Cerebellar nuclear complex (tissue), 1 donor: ENCODE measurements around the gene EFCAB14.
"Not testable (repeated sequence)": the region's sequence is repeated elsewhere in the genome, so short reads cannot be mapped to it uniquely, and the experiment has no call there.

Experiments
- DNase-seq, 2 experiments: peaks; one replicate each; lab custom pipeline; 2025; lab: John Stamatoyannopoulos, UW

EFCAB14 gene

GRCh38 chr1:46653405-46653958 lies 65.4 kb downstream of the EFCAB14 start:
- DNase-seq: no peak

DNA sequence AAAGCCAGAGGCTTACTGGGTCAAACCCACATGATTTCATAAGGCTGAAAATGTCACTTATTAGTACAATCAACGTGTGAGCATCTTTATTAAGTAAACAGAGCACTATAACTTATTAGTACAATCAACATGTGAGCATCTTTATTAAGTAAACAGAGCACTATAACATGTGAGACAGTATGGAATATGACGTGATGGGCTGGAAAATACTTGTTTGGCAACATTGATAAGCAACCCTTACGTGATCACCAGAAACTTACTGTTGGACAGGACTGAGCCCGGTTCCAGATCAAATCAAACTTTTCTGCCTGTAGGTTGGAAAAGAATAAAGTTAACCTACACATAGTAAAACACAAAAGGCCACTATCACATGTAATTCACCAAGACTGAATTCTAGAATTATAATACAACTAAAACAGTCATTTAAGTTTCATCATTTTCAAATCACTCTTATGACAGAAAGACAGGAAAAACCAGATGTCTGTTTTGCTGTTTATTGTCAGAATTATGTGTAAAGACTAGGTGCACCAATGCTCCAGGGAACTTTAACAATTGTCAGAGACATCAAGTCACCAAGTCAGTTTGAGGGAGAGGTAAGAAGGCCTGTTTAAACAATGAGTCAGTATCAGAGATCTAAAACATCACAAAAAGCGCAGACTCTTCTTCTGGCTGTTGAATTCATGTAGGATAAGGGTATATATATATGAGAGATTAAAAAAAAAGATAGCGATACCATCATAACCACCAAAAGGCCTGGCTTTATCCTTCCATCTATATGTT lies 66.4 kb downstream of the EFCAB14 start:
- DNase-seq: no peak

- DNase-seq: not testable (repeated sequence)
These were observed 67.8 kb downstream of the EFCAB14 start for GRCh38 chr1:46651152-46651551.

GRCh38 chr1:46650491-46650890 lies 68.4 kb downstream of the EFCAB14 start:
- DNase-seq: no peak

- no peak for DNase-seq
These were observed 69.2 kb downstream of the EFCAB14 start for GRCh38 chr1:46649764-46650163.

GRCh38 chr1:46647611-46648010 lies 71.3 kb downstream of the EFCAB14 start:
- no peak for DNase-seq

DNA sequence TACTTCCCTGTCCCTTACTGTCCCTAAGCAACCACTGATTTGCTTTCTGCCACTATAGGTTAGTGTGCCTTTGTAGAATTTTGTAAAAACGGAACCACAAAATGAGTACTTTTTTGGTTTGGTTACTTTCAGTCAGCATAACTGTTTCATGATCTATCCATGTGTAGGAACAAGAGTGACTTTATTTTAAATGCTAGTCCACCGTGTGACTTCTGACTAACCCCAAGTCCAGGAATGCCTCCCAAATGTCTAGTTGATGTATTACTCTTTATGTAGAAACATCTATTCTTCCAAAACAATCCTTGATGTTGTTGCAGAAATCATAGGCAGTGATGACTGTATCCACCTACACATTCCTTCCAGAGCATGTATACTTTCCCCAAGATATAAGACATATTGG lies 72.1 kb downstream of the EFCAB14 start:
- DNase-seq: no peak

- DNase-seq: no peak
These were observed 72.6 kb downstream of the EFCAB14 start for GRCh38 chr1:46646331-46646730.

DNA sequence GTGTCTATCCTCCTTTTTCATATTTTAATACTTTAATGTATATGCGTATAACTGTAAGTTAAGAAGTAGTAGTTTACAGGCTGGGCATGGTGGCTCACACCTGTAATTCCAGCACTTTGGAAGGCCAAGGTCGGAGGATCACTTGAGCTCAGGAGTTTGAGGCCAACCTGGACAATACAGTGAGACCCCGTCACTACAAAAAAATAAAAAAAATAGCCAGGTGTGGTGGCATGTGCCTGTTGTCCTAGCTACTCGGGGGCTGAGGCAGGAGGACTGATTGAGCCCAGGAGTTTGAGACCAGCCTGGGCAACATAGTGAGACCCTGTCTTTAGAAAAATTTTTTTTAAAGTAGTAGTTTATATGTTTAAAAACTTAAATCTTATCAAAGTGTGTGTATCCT lies 73.1 kb downstream of the EFCAB14 start:
- DNase-seq: no peak

DNA sequence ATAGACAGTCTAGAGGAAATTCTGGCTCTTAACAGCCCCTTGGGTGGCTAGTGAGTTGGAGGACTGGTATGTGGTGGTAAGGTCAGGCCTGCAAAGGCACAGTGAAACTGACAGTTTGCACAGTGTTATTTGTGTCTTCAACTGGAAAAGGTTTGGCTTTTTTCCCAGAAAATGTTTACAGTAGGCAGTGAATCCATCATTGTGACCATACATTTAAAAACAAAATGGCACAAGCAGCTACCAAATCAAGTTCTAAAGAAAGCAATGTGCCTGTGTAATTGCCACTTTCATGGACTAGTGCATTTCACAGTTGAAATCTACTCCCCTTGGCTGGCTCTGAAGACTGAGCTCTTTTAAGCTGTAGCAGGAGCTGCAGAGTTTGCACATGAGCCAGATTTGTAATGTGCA lies 75.5 kb downstream of the EFCAB14 start:
- DNase-seq: peak in 1 of 2 experiments; percentile 36

DNA sequence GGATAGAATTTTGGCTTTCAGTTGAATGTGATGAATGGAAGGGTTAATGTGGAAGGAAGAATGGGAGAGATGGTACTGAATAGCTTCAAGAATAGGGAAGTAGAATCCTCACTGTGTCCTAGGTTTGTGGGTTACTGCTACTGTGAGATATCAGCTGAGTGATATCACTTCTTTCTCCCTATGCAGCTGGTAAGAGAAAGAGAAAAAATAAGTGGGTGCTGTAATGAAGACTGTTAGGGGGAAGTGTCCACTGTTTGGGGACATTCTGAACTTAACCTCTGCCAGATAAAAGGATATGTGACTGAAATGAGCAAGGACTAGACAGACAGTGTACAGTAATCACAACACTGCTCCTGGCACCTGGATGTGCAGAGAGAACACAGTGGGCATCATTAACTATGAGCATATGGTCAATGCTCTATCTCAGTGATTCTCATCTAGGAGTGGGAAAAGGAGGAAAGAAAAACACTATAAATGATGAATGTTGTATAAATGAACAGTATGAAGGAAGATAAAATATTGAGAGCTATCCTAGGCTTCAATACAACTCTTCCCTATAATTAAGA lies 76.7 kb downstream of the EFCAB14 start:
- DNase-seq: peak in 1 of 2 experiments; percentile 10

- no peak for DNase-seq
These were observed 79.4 kb downstream of the EFCAB14 start for GRCh38 chr1:46639547-46639946.

DNA sequence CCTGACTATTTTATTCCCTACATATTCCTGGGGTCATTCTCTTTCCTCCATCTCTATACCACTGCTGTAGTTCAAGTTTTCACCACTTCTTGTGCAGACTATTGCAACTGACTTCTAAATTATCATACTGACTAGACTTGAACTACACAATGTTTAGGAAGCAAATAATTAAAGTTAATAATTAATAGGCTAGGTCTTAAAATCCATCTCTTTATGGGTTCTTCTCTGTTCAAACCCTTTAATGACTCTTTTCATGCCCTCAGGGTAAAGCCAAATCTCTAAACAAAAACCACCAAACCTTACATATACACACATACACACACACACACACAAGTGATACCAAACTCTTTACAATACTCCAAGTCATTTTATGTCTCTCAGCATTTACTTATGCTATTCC lies 80.0 kb downstream of the EFCAB14 start:
- no peak for DNase-seq

DNA sequence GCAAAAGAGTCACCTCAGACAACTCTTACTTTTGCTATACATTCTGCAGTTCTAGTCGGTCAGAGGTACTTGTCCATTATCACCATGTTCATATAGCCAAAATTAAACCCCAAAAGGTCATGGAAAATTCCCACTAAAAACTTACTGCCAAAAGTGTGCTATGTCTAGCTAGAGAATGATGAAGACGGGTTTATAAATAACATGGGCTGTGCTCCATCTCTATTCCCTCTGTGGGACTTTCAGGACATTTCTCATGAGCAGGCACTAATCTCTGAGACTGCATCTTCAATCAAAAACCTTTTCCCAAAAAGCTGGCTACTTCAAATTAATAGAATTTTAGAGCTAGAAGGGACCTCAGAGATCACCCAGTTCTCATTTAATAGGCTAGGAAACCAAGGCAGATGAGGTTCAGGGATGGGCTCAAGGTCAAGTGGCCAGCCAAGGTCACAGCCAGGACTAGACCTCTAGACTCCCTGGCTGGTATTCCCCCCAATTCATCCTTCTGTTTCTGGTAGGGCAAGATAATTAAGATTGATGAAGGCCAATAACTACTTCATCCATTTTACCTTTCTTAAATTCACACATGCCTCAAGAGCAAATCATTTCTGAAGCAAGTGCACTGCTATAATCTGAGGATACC lies 81.3 kb downstream of the EFCAB14 start:
- no peak for DNase-seq

DNA sequence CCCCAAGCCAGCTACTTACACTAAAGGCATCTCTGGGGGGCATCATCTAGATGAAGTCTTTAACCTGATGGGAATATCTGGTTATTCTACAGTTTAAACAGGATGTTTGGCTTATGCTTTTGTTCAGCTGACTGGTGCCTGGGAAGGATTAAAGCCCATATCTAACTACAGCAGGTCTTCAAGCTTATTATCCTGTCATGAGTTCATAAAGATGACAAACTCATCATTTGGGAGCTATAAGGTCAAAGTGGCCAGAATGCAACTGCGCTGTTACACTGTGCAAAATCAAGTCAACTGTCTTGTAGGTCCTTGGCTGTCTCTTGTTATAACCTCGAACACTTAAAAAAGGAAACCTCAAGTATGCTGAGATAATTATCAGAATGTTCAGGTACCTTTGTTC lies 83.7 kb downstream of the EFCAB14 start:
- DNase-seq: no peak

DNA sequence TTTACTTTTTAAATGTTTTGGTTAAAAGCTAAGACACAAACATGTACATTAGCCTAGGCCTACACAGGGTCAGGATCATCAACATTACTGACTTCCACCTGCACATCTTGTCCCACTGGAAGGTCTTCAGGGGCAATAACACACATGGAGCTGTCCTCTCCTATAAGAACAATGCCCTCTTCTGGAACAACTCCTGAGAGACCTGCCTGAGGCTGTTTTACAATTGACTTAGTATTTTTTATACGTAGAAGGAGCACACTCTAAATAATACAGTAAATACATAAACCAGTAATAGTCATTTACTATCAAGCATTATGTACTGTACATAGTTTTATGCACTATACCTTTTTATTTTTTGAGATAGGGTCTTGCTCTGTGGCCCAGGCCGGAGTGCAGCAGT lies 88.2 kb downstream of the EFCAB14 start:
- no peak for DNase-seq
